Endothelial cell (in vitro differentiated cells): Measurements from ENCODE around the gene GSG1. TPM values are rescaled to one million over a fixed set of nuclear protein-coding genes. Genes with fewer than 3 reads are reported as not detected.
A peak's percentile ranks its signal among the peaks of the same experiment; 100 is the strongest.
"Not testable (repeated sequence)": the region's sequence is repeated elsewhere in the genome, so short reads cannot be mapped to it uniquely, and the experiment has no call there.

Experiments
- DNase-seq: peaks from one replicate; pipeline ENCODE4 v3.0.0; 2021; ENCODE audit warnings: low spot score
- H3K27ac Mint-ChIP-seq: one replicate; pipeline ENCODE4 v1.8.0; 2021; ENCODE audit warnings: mixed read lengths, inconsistent platforms; ENCODE audit not compliant: unreplicated experiment
- H3K27me3 Mint-ChIP-seq: one replicate; pipeline ENCODE4 v1.8.0; 2021; ENCODE audit warnings: mild to moderate bottlenecking, moderate library complexity, mixed read lengths, inconsistent platforms; ENCODE audit not compliant: unreplicated experiment
- H3K36me3 Mint-ChIP-seq: one replicate; pipeline ENCODE4 v1.8.0; 2021; ENCODE audit warnings: mild to moderate bottlenecking, low read depth, mixed read lengths, inconsistent platforms; ENCODE audit not compliant: unreplicated experiment
- H3K4me1 Mint-ChIP-seq: one replicate; pipeline ENCODE4 v1.8.0; 2021; ENCODE audit warnings: mild to moderate bottlenecking, mixed read lengths, inconsistent platforms; ENCODE audit not compliant: unreplicated experiment
- H3K4me3 Mint-ChIP-seq: one replicate; pipeline ENCODE4 v1.8.0; 2021; ENCODE audit warnings: mild to moderate bottlenecking, mixed read lengths, inconsistent platforms; ENCODE audit not compliant: unreplicated experiment
- H3K9me3 Mint-ChIP-seq: one replicate; pipeline ENCODE4 v1.8.0; 2021; ENCODE audit warnings: mixed read lengths, inconsistent platforms; ENCODE audit not compliant: unreplicated experiment
- total RNA-seq: library from RNA; stranded (reverse); fragmentation: NEBNext Ultra II Directional; extraction: Animal tissue kit (Norgen Biotek cat#: 25700); gene quantifications from one replicate; pipeline ENCODE4 v1.2.1, GENCODE V29; 2021; ENCODE audit not compliant: unreplicated experiment
- TF ChIP-seq, protein P1 (sequence below): fragments of 200-600 bp; sonication (generic); IDR thresholded peaks from one replicate; pipeline ENCODE4 v1.5.0; 2021; ENCODE audit warnings: antibody characterized with exemption; ENCODE audit not compliant: unreplicated experiment

GSG1 gene
- total RNA-seq, 1 donor from 2014 or later: 0.46 TPM

DNA sequence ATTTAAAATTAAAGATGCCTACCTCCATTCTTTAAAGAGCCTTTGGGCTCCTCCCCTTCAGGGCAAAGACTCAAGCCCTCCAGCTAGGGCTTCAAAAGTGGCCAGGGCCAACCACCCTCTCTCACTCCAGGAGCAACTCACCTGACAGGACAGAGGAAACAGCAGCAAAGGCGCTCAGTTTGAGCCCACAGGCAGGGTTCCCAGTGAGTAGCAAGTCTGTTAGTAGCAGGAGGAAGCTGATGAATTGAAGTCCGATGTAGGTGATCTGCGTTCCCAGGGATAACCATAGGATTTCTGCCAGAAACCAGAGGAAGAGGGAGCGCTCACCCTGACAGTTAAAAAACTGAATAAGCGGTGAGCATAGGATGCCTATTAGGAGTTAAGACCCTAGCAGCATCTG is 15.7 kb downstream of the GSG1 start:
- H3K4me1 Mint-ChIP-seq: peaks cover 25% of the 10 kb centered on the region
- DNase-seq: no peak
- H3K9me3 Mint-ChIP-seq: no peaks in the 10 kb centered on the region
- TF ChIP-seq, protein P1, sequence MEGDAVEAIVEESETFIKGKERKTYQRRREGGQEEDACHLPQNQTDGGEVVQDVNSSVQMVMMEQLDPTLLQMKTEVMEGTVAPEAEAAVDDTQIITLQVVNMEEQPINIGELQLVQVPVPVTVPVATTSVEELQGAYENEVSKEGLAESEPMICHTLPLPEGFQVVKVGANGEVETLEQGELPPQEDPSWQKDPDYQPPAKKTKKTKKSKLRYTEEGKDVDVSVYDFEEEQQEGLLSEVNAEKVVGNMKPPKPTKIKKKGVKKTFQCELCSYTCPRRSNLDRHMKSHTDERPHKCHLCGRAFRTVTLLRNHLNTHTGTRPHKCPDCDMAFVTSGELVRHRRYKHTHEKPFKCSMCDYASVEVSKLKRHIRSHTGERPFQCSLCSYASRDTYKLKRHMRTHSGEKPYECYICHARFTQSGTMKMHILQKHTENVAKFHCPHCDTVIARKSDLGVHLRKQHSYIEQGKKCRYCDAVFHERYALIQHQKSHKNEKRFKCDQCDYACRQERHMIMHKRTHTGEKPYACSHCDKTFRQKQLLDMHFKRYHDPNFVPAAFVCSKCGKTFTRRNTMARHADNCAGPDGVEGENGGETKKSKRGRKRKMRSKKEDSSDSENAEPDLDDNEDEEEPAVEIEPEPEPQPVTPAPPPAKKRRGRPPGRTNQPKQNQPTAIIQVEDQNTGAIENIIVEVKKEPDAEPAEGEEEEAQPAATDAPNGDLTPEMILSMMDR: no peak
- peaks cover 8% of the 10 kb centered on the region for H3K27me3 Mint-ChIP-seq
- no peak overlapping the region for H3K27ac Mint-ChIP-seq
- peaks cover 22% of the 10 kb centered on the region for H3K36me3 Mint-ChIP-seq
- no peak overlapping the region for H3K4me3 Mint-ChIP-seq

DNA sequence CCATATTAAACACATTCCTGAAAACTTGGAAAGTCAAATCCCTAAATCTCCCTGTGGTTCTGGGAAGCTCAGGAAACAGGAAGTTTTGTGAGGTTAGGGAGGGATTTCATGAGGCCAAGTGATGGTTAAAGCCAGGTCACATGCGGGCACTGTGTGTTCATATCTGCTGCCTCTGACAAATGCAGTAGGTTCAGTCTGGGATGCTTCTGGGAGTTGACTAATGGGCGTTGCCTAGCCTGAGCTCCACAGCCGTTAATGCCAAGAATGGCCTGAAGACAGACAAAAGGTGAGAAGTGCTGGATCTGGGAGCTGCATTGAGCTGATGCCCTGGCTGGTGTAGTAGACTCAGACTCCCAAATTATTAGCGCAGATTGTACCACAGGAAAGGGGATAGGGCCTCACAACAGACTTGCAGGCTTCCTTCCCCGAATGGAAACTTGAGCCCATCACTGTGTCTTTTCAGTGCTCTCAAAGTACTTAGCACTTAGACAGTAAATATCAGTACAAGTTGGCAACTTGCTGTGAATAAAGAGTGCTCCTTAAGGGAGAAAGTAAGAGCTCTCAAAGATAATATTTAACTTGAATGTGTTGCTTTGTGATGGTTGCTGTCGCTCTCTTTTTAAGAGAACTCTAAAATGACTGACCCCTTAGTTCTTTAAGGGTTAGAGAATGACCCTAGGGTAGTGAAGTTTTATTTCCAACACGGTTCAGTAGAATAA is 17.3 kb downstream of the GSG1 start:
- Mint-ChIP-seq H3K27ac (peak overlapping the region; percentile 81), H3K27me3 (peaks cover 8% of the 10 kb centered on the region), H3K4me1 (peaks cover 25% of the 10 kb centered on the region), H3K9me3 (no peaks in the 10 kb centered on the region), H3K36me3 (peaks cover 26% of the 10 kb centered on the region), H3K4me3 (no peak overlapping the region)
- TF ChIP-seq, protein P1: no peak
- DNase-seq: no peak

DNA sequence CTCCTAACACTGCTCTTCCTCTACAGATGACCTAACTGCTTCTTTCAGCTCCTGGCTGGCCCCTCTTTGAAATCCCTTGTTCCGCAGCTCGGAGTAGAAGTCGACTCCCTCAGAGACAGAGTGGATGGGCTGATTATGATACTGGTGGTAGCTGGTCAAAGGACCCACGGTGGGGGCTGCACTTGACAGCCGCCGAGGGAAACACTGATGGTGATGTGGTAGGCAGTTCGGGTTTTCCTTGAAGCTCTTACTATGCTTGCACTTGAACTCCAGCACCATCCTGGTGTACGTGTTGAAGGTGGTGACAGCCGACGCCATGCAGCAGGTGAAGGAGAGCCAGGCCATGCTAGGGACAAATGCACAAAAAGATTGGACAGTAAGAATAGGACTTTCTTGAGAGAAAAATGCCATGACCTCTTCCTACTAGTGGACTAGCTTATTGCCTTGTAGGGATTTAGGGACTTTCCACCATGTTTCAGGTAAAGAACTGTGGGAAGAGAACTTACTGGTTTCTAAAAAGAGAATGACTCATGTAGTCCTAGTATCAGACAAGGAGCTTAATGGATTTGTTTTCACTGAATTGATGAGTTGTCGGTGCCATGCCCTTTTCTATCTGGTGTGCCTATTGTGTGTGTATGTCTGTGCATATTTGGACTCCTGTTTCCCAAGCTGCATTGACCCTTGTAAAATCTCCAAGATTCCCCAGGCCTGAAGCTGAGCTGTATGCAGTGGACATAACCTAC is 18.4 kb downstream of the GSG1 start:
- H3K36me3 Mint-ChIP-seq: peaks cover 37% of the 10 kb centered on the region
- H3K4me1 Mint-ChIP-seq: peaks cover 25% of the 10 kb centered on the region
- peak overlapping the region; percentile 81 for H3K27ac Mint-ChIP-seq
- DNase-seq: no peak
- no peaks in the 10 kb centered on the region for H3K9me3 Mint-ChIP-seq
- peaks cover 8% of the 10 kb centered on the region for H3K27me3 Mint-ChIP-seq
- H3K4me3 Mint-ChIP-seq: peak overlapping the region; percentile 51
- TF ChIP-seq, protein P1: no peak

DNA sequence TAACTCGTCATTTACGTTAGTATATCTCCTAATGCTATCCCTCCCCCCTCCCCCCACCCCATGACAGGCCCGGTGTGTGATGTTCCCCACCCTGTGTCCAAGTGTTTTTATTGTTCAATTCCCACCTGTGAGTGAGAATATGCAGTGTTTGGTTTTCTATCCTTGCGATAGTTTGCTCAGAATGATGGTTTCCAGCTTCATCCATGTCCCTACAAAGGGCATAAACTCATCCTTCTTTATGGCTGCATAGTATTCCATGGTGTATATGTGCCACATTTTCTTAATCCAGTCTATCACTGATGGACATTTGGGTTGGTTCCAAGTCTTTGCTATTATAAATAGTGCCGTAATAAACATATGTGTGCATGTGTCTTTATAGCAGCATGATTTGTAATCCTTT is 19.8 kb downstream of the GSG1 start:
- not testable (repeated sequence) for H3K9me3 Mint-ChIP-seq, H3K27ac Mint-ChIP-seq, DNase-seq, H3K4me3 Mint-ChIP-seq, H3K27me3 Mint-ChIP-seq
- H3K4me1 Mint-ChIP-seq: peaks cover 30% of the 10 kb centered on the region
- peaks cover 43% of the 10 kb centered on the region for H3K36me3 Mint-ChIP-seq

DNA sequence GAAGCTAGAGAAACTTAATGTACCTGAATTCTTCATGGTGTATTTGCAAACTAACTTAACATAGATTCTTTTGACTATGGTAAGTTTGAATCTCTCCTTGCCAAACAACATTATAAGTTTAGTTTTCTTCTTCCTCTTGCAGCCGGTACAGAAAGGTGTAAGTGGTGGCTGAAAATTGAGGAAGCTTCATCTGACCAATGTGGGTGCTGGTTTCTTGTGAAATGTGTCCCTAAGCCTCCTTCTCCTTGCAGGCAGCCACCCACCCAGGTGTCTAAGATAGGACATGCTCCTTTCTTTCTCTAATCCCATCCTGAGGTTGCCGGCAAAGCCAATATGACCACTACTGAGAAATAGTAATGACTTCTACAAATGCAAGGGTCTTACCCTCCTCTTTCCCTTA is 20.6 kb downstream of the GSG1 start:
- TF ChIP-seq, protein P1: no peak
- Mint-ChIP-seq H3K27ac (no peak overlapping the region), H3K36me3 (peaks cover 47% of the 10 kb centered on the region), H3K4me3 (no peak overlapping the region), H3K4me1 (peaks cover 30% of the 10 kb centered on the region), H3K9me3 (no peaks in the 10 kb centered on the region), H3K27me3 (peaks cover 5% of the 10 kb centered on the region)
- no peak for DNase-seq
